Tongue (tissue), 2 donors: ENCODE data around the gene EYA2. TPM values are rescaled to one million over a fixed set of nuclear protein-coding genes. Genes with fewer than 3 reads are reported as not detected.
A peak's percentile ranks its signal among the peaks of the same experiment; 100 is the strongest.

Experiments used
- DNase-seq: peaks from one replicate; pipeline ENCODE4 v3.0.0-alpha.2; 2015
- total RNA-seq: library from RNA; depleted of rRNA; stranded (reverse); fragments of >200 nt; gene quantifications from one replicate; pipeline ENCODE4 v1.2.3, GENCODE V29; 2014

EYA2 gene, protein sequence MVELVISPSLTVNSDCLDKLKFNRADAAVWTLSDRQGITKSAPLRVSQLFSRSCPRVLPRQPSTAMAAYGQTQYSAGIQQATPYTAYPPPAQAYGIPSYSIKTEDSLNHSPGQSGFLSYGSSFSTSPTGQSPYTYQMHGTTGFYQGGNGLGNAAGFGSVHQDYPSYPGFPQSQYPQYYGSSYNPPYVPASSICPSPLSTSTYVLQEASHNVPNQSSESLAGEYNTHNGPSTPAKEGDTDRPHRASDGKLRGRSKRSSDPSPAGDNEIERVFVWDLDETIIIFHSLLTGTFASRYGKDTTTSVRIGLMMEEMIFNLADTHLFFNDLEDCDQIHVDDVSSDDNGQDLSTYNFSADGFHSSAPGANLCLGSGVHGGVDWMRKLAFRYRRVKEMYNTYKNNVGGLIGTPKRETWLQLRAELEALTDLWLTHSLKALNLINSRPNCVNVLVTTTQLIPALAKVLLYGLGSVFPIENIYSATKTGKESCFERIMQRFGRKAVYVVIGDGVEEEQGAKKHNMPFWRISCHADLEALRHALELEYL
- 1.3 TPM for total RNA-seq

DNA sequence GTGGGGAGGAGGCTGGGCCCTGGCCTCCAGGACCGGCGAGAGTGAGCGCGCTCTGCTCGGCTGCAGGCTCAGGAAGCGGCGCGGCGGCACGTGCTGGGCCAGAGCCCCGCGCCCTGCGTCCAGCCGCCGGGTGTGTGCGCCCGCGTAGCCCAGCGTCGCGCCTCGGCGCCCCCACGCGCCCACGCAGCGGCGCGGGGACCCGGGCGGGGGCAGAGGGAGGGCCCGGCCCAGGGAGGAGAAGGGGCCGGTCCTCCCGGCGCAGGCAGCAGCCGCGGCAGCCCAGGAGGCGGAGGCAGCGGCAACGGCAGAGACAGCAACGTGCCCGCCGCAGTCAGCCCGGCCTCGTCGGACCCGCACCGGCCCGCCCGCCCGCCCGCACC is at the start of gene EYA2:
Gene EYA2, plus strand, starts transcription at position 265 of the 380 bp plus-strand sequence. CDS start 95,168 bp downstream, outside the sequence.
- peak; percentile 55 for DNase-seq

DNA sequence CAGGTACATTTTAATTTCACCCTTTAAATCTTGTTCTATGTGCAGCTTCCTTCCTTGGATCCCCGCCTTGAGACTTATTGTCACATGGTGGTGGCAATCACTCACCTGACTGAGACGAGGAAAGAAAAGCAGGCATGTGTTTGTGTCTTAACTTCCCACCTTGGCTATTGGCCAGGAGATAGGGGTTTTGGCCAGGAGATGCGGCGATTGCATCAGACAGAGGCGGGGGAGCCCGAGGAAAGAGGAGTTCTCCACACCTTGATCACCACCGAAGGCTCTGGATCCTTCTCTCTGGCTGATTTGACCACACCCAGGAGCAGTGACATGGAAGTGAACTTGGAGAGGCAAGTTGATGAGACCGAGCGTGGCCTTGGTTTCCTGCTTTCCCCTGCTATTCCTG is 49.7 kb upstream of the EYA2 start:
- no peak for DNase-seq

DNA sequence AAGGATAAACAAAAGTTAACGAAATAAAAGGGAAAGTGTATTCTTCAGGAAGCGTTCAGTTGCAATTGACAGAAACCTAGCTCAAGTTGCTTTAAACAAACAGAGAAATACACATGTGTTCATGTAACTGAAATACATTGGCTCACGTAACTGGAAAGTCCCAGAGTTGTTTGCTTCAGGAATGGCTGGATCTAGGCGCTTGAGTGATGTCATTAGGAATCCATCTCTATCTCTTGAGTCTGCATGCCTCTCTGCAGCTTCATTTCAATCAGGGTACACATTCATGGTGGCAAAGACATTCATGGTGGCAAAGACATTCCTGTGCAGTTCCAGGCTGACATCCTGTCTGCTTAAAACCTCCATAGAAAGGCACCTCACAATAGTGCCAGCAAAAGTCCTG is 45.4 kb upstream of the EYA2 start:
- DNase-seq: no peak

DNA sequence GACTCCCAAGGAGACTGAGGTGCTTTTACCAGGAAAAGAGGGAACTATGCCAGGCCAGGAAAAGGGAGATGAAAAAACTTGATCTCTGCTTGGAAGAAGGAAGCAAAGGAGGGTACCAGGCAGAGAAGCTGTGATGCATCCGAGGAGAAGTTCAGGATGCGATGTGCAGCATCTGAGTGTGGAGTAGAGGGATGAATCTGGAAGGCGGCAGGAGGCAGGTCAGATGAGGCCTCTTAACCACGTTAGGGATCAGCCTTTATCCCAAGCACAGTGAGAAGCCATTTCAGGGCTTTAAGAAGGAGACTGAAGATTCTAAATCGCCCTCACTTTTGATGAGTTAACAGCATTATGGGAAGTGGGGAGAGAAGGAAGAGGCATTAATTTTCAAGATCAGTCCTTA is 44.9 kb upstream of the EYA2 start:
- DNase-seq: no peak

DNA sequence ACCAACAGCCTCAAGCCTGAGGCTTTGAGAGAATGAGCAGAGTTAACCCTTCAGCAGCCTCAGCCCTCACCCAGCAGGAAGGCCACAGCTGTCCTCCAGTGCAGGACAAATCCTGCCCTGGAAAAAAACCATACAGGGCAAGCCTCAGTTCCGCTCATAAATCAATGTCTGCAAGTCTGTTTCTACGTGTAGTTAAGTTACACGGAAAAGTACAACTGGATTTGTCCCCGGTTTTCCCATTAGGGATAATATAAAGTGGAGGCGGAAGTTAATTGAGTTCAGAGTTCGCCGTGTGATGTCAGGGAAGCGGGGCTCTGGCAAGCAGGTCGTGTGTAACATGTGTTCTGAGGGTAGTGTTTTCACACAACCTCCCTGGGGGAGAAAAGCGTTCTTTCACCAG is 44.2 kb upstream of the EYA2 start:
- peak; percentile 20 for DNase-seq

DNA sequence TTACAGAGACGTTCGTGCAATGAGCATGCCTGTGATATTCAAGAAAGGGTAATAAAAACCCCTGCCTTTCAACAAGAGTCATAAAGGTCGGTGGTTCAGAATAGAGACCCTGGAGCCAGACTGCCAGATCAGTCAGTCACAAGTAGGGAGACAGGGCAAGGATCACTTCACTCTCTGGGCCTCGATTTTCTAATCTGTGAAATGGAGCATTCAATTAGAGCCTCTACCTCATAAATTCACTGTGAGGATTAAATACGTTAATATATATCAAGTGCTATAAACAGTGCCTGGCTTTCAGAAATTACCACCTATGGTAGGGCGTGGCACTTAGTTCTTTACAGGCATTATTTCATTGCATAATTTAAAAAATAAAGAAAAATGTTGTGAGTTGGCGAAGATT is 43.7 kb upstream of the EYA2 start:
- DNase-seq: no peak

DNA sequence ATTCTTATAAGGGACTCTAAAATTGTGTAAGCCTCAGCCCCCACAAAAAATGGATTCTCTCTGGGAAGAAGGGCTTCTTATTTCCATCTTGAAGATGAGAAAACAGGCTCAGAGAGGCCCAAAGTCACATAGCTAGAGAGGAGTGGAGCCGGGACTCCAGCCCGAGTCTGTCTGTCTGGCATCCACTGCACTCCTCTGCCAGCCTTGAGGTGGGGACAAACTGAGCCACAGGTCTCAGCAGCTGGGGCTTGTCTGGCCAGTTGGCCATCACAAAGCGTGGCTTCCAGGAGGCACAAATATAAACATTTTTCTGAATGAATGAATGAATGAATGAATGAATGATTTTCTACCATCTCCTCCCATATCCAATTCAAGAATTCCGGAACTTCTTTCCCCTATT is 42.9 kb upstream of the EYA2 start:
- DNase-seq: no peak

DNA sequence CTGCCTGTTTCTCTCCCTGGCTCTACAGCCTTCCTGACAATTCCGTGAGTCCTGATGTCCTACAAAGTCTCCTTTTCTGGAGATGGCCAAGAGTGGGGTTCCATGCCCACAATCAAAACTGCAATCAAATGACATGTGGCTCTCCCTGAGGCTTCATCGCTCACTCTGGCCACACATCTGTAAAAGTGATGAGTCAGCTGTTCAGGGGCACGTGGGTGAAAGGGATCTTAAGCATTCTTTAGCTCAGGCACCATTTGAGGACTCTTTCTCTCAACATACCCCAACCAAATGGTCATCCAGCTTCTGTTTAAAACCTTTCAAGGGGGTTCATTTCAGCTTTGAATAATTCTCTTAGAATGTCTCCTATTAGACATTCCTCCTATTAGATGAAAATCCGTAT is 42.3 kb upstream of the EYA2 start:
- no peak for DNase-seq

DNA sequence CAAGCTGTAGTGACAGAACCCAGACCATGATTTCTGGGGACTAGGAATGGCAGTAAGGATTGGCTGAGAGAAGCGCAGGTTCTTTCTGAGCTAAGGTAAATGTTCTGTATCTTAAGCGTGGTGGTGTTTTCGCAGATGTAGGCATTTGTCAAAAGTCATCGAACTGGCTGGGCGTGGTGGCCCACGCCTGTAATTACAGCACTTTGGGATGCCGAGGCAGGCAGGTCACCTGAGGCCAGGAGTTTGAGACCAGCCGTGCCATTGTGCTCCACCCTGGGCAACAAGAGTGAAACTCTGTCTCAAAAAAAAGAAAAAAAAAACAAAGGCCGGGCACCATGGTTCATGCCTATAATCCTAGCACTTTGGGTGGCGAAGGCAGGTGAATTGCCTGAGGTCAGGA is 40.7 kb upstream of the EYA2 start:
- DNase-seq: no peak

DNA sequence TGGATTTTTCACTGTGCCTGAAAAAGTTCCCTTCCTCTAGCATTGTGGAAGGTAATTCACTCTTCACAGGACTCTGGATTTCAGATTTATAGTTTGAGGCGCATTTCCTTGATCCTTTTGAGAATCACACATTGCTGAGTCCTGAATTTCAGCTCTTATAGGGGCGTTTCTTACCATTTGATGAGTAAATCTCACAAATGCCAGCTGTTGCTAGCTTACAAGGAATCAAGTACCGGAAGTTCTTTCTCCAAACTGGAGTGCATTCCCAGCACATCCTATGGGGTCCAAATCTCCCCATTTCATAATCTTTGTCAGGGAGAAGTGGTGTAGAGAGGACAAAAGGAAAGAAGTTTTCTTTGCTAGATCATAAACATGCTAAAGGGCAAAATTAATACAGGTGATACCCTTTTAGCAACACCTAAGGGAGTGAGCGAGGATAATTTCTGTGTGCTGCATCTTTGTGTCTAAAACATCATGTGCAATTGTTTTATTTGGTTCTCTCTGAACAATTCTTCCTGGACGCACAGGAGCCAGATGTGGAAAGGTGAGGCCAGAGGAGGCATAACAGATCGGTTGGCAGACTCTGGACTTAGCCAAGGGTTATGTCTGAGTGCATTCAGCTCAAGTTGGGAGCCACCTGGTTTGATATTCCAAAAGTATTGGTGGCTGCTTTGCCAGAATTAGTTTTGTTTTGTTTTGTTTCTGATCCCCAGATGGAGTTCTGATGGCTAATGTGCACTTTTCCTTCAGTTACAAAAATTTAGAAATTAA is 37.4 kb upstream of the EYA2 start:
- peak; percentile 9 for DNase-seq

DNA sequence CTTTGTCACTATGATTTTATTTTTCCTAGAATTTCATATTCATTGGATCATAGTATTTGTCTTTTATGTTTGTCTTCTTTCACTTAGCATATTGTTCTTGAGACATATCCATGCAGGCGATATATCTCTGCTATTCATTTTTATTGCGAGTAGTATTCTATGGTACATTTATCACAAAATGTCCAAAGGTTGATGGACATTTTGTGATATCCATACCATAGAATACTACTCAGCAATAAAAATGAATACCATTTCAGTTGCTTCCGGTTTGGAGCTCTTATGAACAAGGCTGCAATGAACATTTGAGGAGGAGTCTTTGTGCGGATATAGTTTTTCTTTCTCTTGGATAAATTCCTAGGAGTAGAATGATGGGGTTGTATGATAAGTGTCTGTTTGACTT is 28.8 kb upstream of the EYA2 start:
- no peak for DNase-seq

DNA sequence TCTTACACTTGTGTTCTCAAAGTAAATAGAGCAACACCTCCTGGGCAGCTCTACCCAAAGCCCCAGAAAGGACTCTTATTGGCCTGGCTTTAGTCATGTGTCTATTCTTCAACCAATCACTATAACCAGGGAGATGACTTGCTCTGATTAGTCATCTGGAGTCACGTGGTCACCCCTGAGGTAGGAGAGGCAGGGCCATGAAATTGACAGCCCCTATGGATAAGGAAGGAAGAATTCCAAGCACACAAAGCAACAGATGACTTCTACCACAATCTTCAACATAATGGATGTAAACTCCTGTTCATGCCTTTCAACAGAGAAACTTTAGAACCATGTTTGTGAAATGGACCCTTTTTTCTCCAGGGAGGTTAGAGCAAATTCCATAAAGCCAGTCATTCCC is 24.6 kb upstream of the EYA2 start:
- DNase-seq: no peak

DNA sequence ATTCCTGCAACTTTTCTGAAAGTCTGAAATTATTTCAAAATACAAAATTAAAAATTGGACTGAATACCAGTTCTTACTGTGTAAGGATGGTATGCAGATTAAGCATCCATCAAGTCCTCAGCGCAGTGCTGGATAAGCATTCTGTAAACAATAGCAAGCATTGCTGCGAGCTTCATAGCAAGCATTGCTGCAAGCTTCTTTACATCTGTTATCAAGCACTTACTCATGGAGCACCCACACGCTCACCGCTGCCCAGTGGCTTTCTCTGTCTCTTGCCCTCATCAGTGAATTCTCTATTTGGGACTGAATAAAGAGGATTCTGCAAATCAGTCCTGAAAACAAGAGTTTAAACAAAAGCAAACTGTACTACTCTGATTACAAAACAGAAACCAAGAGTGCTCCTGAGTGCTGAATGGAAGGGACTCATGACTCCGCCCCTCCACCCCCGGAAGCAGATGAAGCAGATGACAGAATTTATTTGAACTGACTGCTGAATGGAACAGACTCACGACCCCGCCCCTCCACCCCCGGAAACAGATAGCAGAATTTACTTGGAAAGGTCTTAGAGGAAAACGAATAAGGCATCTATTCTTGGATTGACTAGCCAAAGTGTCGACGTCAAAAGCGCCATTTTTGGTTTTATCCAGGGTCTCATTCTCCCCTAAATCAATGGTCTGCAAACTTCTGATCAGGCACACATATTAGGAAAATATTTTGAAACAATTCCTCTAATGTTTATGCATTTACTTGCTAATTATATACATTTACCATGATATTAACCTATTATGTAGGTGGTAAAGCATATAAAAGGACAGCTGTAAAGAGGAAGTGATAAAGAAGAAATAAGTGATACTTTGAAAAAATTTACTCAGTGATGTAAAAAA is 22.1 kb upstream of the EYA2 start:
- no peak for DNase-seq

DNA sequence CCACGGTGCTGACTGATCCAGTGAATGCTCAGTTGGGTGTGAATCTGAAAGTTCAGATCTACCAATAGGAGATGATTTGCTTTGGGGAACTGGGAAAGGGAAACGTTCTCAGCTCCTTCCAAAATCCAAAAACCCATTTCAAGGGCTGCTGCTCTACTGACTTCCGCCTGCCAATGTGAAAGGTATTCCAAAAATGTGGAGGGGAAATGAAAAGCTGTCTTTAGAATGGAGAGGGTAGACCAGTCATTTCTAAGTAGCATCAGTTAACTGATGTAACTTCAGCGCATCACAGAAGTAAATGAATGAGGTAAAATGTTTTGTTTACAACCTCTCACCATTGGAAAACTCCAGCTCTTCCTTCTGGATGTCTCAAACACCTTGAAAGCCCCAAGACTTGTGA is 19.6 kb upstream of the EYA2 start:
- DNase-seq: no peak

DNA sequence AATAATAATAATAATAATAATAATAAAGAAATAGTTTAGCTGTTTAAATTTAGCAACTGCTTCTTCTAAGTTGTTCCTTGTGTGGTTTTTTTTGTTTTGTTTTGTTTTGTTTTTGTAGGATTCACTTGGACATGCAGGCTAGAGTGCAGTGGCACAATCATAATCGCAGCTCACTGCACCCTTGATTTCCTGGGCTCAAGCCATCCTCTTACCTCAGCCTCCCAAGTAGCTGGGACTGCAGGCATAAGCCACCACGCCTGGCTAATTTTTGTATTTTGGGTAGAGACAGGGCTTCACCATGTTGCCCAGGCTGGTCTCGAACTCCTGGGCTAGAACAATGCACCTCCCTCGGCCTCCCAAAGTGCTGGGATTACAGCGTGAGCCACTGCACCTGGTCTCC is 15.3 kb upstream of the EYA2 start:
- DNase-seq: no peak

DNA sequence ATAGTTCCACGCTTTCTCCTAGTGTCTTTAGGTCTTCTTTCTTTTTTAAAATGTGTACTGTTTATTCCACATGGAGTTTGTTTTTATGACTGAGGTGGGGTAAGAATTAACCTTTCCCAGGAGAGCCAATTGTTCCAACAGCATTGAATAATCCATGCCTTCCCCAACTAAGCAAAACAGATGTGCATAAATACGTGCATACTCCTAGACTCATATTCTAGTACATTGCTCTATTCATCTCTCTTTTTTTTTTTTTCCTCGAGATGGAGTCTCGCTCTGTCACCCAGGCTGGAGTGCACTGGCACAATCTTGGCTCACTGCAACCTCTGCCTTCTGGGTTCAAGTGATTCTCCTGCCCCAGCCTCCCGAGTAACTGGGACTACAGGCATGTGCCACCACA is 14.7 kb upstream of the EYA2 start:
- peak; percentile 24 for DNase-seq

DNA sequence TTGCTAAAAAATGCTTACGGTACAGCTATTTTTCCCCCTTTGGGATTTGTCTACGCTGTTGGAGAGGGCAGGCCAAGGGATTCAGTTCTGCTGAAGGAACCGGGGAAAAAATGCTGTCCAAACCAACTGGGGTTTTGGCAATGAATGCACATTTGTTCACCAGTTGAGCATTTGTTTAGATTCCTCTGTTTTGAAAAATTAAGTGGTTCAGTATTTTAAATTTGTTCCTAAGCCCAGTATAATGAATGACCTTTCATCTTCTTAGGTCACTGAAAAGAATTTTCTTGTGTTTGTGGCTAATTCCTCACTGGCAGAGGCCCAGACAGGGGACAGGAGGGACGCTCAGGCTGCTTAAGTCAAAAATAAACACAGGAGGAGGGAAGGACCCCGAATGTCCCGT is 10.8 kb upstream of the EYA2 start:
- peak; percentile 40 for DNase-seq

DNA sequence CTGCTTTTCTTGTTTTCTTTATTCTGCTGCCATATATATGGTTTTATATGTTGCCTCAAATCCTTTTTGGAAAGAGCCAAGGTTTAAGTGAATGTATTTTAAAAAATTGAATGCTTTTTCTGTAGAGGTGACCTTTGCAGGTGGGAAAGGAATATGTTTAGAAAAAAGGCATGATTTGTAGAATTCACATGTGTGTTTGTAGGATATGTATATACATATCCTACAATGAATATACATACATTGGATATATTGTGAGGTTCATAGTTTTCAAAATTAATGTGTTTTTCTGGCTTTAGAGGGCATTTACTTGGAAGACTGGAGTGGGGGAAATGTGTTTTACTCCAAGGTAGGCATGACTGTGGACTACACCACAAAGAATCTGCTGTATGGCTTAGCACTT is 4.0 kb upstream of the EYA2 start:
- DNase-seq: no peak

DNA sequence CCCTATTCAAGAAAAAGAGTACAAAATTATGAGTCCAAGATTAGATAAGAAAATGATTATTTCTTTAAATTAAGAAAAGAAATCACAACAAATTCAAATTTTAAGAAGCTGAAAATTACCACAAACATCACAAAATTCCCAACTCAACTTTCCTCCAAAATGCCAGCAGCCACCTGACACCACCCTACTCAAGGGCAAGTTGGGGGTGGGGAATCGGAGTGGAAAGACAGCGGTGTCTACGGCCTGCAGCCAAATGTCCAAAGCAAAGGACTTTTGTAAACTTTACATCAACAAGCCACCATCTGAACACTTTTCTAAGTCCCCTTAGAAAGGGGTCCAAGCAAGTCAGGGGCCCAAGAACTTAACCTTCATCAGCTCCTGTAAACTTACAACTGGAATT is 1.6 kb upstream of the EYA2 start:
- no peak for DNase-seq

DNA sequence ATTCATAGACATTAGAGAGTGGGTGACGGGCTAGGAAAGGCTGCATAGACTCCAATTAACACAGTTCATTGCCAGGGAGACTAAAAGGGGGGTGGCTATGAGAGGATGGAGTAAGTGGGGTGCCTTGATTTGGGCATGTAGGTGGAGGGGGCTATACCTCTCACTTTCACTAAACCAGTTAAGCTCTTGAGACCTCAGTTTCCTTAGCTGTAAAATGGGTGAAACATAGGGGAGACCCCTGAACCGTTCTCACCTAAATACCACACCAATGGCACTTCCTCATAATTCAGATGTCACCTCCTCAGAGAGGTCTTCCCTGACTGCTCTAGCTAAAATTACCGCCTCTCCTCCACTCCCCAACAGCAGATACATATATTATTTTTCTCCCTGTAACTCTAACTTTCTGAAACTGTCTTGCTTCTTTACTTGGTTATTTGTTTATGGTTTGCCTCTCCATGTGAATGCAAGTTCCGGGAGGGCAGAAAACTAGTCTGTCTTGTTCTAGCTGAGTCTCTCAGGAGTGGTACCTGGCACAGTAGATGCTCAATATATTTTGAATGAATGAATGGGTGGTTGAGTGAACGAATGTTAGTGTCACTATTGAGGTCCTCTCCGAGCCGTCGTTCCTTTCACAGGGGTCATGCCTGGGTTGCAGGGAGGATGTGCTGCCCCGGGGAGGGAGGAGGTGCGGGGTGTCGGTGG is 615 bp upstream of the EYA2 start:
- DNase-seq: peak; percentile 26

DNA sequence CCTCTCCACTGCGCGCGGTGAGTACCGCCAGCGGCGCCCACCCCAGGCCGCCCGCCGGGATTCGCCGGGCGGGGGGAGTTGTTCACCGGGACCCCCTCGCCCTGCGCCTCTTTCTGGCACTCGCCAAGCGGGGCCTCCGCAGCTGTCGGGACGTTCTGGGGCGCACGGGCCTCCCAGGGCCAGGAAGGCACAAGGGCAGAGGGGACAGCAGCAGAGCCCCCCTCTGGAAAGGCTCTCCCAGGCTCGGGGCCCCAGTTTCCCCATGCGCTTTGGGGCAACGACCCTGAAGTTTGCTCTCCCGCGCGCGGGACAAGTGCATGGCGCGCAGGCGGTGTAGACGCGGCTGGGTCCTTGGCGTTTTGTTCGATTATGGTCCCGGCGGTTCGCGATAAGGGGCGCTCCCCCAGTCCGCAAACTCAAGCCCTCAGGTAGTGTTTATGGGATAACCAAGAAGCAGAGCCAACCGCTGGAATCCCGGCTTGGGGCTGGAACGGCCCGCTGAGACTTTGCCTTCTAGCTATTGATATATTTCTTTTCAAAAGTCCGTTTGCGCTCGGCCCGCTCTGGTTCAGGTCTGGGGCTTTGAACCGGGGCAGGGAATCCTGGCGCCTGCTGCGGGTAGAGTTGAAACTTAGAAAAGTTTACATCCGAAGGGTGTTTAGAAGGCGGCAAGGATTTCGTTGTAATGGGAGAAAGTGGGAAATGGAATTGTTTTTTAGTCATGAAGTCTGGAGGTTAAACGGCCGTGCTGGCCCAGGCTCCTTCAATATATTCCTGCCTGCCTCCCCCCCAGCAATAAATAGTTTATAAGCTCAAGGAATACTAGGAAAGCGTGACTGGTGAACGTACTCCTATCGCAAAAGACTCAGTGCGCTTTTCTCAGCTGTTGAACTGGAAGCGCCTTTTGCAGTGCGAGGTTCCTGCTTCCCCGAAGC is 595 bp downstream of the EYA2 start:
- DNase-seq: peak; percentile 72
